ENCODE data around the gene CYTL1.
"Not testable (repeated sequence)": the region's sequence is repeated elsewhere in the genome, so short reads cannot be mapped to it uniquely, and the experiment has no call there.

The CYTL1 gene

DNA sequence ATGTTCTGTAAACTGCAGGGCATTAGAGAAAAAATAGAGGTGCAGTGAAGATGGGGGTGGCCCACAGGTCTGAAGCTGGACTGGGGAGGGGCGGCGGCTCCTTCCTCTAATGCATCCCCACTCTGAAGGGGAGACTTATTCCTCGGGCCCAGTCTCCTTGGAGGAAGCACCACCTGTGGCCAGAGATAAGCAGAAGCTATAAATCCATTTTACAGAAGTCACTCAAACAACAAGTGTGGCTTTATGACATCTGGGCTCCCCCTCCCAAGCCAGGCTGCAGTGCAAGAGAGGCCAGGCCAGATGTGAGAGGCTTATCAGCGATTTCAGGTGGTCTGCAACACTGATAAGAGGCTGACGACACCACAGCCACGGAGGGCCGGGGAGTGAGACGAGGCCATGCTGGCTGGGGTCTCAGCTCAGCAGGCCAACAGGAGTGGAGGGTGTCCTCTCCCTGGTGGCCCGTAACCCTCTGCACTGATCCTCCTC, 15.8 kb downstream of the CYTL1 start:
- TF ChIP-seq CTCF (IDR thresholded peaks at IDR 0.05; ENCODE audit: insufficient read depth, low read length, missing control alignments), result no peak
- no peak overlapping the region for H3K4me3 ChIP-seq (ENCODE audit: low read depth, low read length)
- ChIA-PET POLR2A (no interaction called here), CTCF (no interaction called here)
- DNase-seq (ENCODE audit: low read depth, low spot score), result no peak

GRCh38 chr4:5001641-5002040, 17.6 kb downstream of the CYTL1 start:
- CTCF ChIA-PET, POLR2A ChIA-PET: not testable (repeated sequence)

DNA sequence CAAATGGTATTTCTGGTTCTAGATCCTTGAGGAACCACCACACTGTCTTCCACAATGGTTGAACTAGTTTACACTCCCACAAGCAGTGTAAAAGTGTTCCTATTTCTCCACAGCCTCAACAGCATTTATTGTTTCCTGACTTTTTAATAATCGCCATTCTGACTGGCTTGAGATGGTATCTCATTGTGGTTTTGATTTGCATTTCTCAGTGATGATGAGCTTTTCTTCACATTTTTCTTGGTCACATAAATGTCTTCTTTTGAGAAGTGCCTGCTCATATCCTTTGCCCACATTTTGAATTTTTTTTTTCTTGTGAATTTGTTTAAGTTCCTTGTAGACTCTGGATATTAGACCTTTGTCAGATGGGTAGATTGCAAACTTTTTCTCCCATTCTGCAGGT, 22.3 kb downstream of the CYTL1 start:
- POLR2A ChIA-PET; H3K4me3 ChIP-seq (ENCODE audit: low read depth, low read length): not testable (repeated sequence)
- CTCF ChIA-PET, result interaction anchor here (1.0 to 1.2 kb wide), 2 partner anchors 12 to 147 kb away, joined by 3 read pairs; no protein-coding TSS in a partner anchor
- peak; percentile 9 for DNase-seq (ENCODE audit: low read depth, low spot score)

More at GRCh38 chr4:5001641-5002040, 17.6 kb downstream of the CYTL1 start:
- not testable (repeated sequence) for DNase-seq (ENCODE audit: low read depth, low spot score); H3K4me3 ChIP-seq (ENCODE audit: low read depth, low read length)

DNA sequence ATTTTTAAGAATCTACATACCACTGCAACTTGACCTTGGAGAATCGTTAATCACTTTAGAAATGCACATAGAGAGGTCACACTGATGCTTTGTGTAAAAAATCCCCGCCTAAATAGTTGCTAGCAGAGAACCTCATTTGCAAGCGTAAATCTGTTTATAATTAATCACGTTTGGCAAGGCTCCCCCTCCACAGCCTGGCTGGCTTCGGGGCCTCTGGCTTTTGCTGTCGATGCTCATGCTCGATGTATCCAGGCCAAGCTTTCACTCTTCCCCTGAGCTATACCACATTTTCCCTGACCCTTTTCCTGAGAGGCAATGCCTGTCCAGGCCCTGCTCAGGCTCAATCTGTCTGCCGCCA, 23.4 kb downstream of the CYTL1 start:
- no peak overlapping the region for H3K4me3 ChIP-seq (ENCODE audit: low read depth, low read length)
- no peak for TF ChIP-seq CTCF (IDR thresholded peaks at IDR 0.05; ENCODE audit: insufficient read depth, low read length, missing control alignments)
- DNase-seq (ENCODE audit: low read depth, low spot score), result no peak
- POLR2A ChIA-PET, result no interaction called here
- CTCF ChIA-PET, result interaction anchor here (0.6 to 2.4 kb wide), 6 partner anchors 19 to 817 kb away, joined by 3 to 12 read pairs (median 3); no protein-coding TSS in a partner anchor

- peak; percentile 91 for TF ChIP-seq CTCF (IDR thresholded peaks at IDR 0.05; ENCODE audit: insufficient read depth, low read length, missing control alignments)
- ChIA-PET CTCF (interaction anchor here (0.6 to 2.4 kb wide), 15 partner anchors 10 to 818 kb away, joined by 3 to 12 read pairs (median 4); partner anchors contain the start of gene STK32B), POLR2A (no interaction called here)
- no peak overlapping the region for H3K4me3 ChIP-seq (ENCODE audit: low read depth, low read length)
- DNase-seq (ENCODE audit: low read depth, low spot score), result peak; percentile 10
Measured at GRCh38 chr4:4995103-4995907, 24.0 kb downstream of the CYTL1 start.

DNA sequence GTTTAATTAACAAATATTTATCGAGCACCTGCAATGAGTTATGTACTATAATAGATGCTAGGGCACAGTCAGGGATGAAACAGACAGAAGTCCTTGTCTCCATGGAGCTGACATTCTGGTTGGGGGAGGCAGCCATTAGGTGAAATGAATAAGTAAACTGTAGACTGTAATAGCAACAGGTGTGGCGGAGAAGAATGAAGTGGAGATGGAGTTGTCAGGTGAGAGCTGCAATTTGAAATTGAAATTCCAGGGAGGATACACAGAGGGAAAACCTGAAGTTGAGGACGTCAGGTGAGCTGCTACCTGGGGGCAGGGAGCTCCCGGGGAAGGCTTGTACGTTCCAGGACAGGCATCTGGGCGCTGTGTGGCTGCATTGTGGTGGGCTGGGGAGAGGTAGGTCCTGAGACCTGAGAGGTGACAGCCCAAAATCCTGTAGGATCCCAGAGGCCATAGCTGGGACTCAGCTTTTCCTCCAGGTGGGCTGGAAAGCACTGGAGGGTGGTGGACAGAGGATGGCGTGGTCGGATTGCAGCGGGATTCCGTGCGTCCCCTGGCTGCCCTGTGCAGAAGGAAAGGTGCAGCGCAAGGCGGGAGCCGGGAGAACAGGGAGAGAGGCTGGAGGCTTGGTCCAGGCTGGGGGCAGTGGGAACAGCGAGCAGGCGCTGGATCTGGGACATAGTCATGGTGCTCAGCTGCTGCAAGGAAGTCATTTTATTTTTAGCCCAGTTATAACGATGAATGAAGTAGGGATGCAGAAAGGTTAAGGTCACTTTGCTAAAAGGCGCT, 24.8 kb downstream of the CYTL1 start:
- H3K4me3 ChIP-seq (ENCODE audit: low read depth, low read length), result no peak overlapping the region
- ChIA-PET CTCF (interaction anchor here (0.8 to 2.4 kb wide), 16 partner anchors 10 to 513 kb away, joined by 3 to 12 read pairs (median 4); no protein-coding TSS in a partner anchor), POLR2A (no interaction called here)
- no peak for TF ChIP-seq CTCF (IDR thresholded peaks at IDR 0.05; ENCODE audit: insufficient read depth, low read length, missing control alignments)
- no peak for DNase-seq (ENCODE audit: low read depth, low spot score)

DNA sequence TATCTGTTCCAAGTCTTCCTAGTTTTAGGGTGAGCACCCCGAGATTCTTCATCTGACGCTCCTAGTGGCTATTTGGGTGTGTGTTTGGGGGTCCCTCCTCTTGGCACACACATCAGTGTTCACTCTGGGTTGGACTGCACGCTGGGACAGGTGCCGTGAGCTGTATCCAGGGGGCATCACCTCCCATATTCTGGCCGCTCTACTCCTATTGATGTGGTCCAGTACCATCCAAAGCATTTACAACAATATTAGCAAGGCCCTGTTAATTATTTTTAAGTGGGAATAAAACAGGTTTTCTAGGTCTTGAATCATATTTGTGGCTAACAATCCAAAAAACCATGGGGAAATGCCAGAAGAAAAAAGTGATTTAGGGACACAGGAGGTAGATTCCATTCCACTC, 26.4 kb downstream of the CYTL1 start:
- no peak for TF ChIP-seq CTCF (IDR thresholded peaks at IDR 0.05; ENCODE audit: insufficient read depth, low read length, missing control alignments)
- no peak for DNase-seq (ENCODE audit: low read depth, low spot score)
- ChIA-PET POLR2A (no interaction called here), CTCF (interaction anchor here (0.6 to 2.1 kb wide), 4 partner anchors 12 to 538 kb away, joined by 3 to 10 read pairs (median 3); no protein-coding TSS in a partner anchor)
- H3K4me3 ChIP-seq (ENCODE audit: low read depth, low read length), result no peak overlapping the region
